ENCODE results near the gene TMCO4. TPM values are rescaled to one million over a fixed set of nuclear protein-coding genes. Genes with fewer than 3 reads are reported as not detected.
A peak's percentile ranks its signal among the peaks of the same experiment; 100 is the strongest.

Gene TMCO4
- total and polyA plus RNA-seq, 2 of the 8 experiments (the other 6 are each of a cell fraction or from before 2014, with no cell fraction given): 3.0 to 3.1 TPM

GRCh38 chr1:19792237-19793002 is 7.3 kb downstream of the TMCO4 start:
- no peak overlapping the region for H3K4me2 ChIP-seq (ENCODE audit: insufficient read depth in 1 of 2, low read depth in 2 of 2, low read length in 2 of 2)
- TF ChIP-seq EZH2 (IDR thresholded peaks at IDR 0.05; ENCODE audit: low read depth, low read length, severe bottlenecking) (no peak), MAFK (IDR thresholded peaks at IDR 0.05; ENCODE audit: low read depth, low read length) (peak; percentile 83), ASH2L (IDR thresholded peaks at IDR 0.05; ENCODE audit: low read length) (no peak), BCL11A (IDR thresholded peaks at IDR 0.05; ENCODE audit: low read depth in 2 of 2, low read length in 2 of 2) (no peak)
- H3K56ac ChIP-seq (replicated peaks; ENCODE audit: insufficient read length, low read depth, low read length): no peak overlapping the region
- WGBS, 2 experiments (ENCODE audit: extremely low coverage in 1 of 2, insufficient coverage in 1 of 2, insufficient read length in 1 of 2, insufficient replicate concordance in 2 of 2, low coverage in 1 of 2, low lambda C conversion rate in 2 of 2, missing lambda C conversion rate in 1 of 2): 83% methylated on average over 3 of the region's 4 CpGs; no CpG with 5 or more reads in 1 of the 2 experiments
- H2BK15ac ChIP-seq (ENCODE audit: low read length): no peak overlapping the region
- no peaks in the 10 kb centered on the region for H4K20me1 ChIP-seq (replicated peaks in 1 of 2; ENCODE audit: control insufficient read depth in 1 of 2, insufficient read depth in 2 of 2, low read length in 2 of 2)
- ChIA-PET POLR2A (ENCODE audit: partially characterized antibody) (no interaction called here), CTCF (ENCODE audit: partially characterized antibody) (no interaction called here)
- no peak overlapping the region for H3K9ac ChIP-seq (replicated peaks in 1 of 4; ENCODE audit: extremely low read depth in 1 of 4, low read depth in 3 of 4, low read length in 3 of 4)
- H3K18ac ChIP-seq (ENCODE audit: extremely low read depth, low read length): no peak overlapping the region
- H2BK120ac ChIP-seq (replicated peaks; ENCODE audit: low read depth, low read length): no peak overlapping the region
- no peak for FAIRE-seq
- H2BK12ac ChIP-seq (ENCODE audit: low read depth, low read length): no peak overlapping the region
- no peaks in the 10 kb centered on the region for H3K9me3 ChIP-seq (ENCODE audit: insufficient read depth in 2 of 2, low read depth in 1 of 2, low read length in 1 of 2)
- peaks cover 0 to under 1% (median 0%) of the 10 kb centered on the region in 4 experiments; a peak in 3 of 7 replicates for H3K27me3 ChIP-seq (replicated peaks in 1 of 4; ENCODE audit: control insufficient read depth in 3 of 4, extremely low read depth in 1 of 4, insufficient read depth in 3 of 4, low read length in 3 of 4)
- no peak overlapping the region for H2AK5ac ChIP-seq (ENCODE audit: low read depth, low read length)
- no peak overlapping the region for H4K5ac ChIP-seq (ENCODE audit: insufficient read length, low read depth, low read length)
- H4K8ac ChIP-seq (ENCODE audit: extremely low read depth, insufficient read depth, low read length): no peak overlapping the region
- peaks cover 0 to 2% (median under 1%) of the 10 kb centered on the region in 4 experiments; a peak in 5 of 7 replicates for H3K4me1 ChIP-seq (replicated peaks in 1 of 4; ENCODE audit: control insufficient read depth in 3 of 4, insufficient read depth in 4 of 4, low read length in 3 of 4)
- H3K79me2 ChIP-seq (ENCODE audit: control insufficient read depth in 1 of 2, insufficient read depth in 2 of 2, low read length in 2 of 2): no peaks in the 10 kb centered on the region
- H3K27ac ChIP-seq (ENCODE audit: low read depth, low read length): no peak overlapping the region
- no peak overlapping the region for H3K4ac ChIP-seq (replicated peaks; ENCODE audit: insufficient read length, low read depth, low read length)
- H3K23ac ChIP-seq (ENCODE audit: insufficient read length): no peak overlapping the region
- H3K36me3 ChIP-seq (ENCODE audit: control insufficient read depth in 2 of 4, insufficient read depth in 4 of 4, low read length in 3 of 4): no peaks in the 10 kb centered on the region
- DNase-seq (ENCODE audit: low read depth in 1 of 2, low spot score in 2 of 2): no peak
- no peak overlapping the region for H3K4me3 ChIP-seq (ENCODE audit: extremely low read depth in 1 of 4, insufficient read depth in 2 of 4, low read depth in 3 of 4, low read length in 4 of 4)
- no peak overlapping the region for H2BK5ac ChIP-seq (ENCODE audit: low read depth, low read length)
- no peak overlapping the region for H3K14ac ChIP-seq (ENCODE audit: insufficient read length)
- no peak overlapping the region for H2BK20ac ChIP-seq (ENCODE audit: low read length)
- H3K79me1 ChIP-seq (ENCODE audit: low read depth, low read length): no peaks in the 10 kb centered on the region
- no peaks in the 10 kb centered on the region for H3K23me2 ChIP-seq (ENCODE audit: low read depth, low read length)
- H2AFZ ChIP-seq (ENCODE audit: low read length): no peak overlapping the region
- H4K91ac ChIP-seq (replicated peaks; ENCODE audit: insufficient read length, low read length): no peak overlapping the region

Measured in H1 (cell line).